Measurements from ENCODE around the gene BAIAP2. TPM values are rescaled to one million over a fixed set of nuclear protein-coding genes. Genes with fewer than 3 reads are reported as not detected.

BAIAP2 gene
- total and polyA plus RNA-seq, 12 donors = 3.1 to 33.4 (median 14.6) TPM

GRCh38 chr17:81021531-81022343 lies 13.2 kb upstream of the BAIAP2 start:
- Histone ChIP-seq H3K27me3 (no peaks in the 10 kb centered on the region), H3K4me3 (no peak overlapping the region), H3K36me3 (replicated peaks in 1 of 2) (no peaks in the 10 kb centered on the region), H3K27ac (peak overlapping the region in 2 of 5 donors; percentile 30 to 73), H3K4me1 (replicated peaks in 1 of 2) (peaks cover 5 to 18% of the 10 kb centered on the region in 2 donors), H3K9me3 (replicated peaks in 1 of 3) (no peaks in the 10 kb centered on the region)
- WGBS, 4 donors = 80 to 92% (median 87%) methylated on average over 18 to 19 of the region's 19 CpGs
- no peak for TF ChIP-seq POLR2A (IDR thresholded peaks at IDR 0.05)
- TF ChIP-seq, protein P1, sequence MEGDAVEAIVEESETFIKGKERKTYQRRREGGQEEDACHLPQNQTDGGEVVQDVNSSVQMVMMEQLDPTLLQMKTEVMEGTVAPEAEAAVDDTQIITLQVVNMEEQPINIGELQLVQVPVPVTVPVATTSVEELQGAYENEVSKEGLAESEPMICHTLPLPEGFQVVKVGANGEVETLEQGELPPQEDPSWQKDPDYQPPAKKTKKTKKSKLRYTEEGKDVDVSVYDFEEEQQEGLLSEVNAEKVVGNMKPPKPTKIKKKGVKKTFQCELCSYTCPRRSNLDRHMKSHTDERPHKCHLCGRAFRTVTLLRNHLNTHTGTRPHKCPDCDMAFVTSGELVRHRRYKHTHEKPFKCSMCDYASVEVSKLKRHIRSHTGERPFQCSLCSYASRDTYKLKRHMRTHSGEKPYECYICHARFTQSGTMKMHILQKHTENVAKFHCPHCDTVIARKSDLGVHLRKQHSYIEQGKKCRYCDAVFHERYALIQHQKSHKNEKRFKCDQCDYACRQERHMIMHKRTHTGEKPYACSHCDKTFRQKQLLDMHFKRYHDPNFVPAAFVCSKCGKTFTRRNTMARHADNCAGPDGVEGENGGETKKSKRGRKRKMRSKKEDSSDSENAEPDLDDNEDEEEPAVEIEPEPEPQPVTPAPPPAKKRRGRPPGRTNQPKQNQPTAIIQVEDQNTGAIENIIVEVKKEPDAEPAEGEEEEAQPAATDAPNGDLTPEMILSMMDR (IDR thresholded peaks at IDR 0.05) = no peak
- peak in 1 of 7 donors; percentile 8 for DNase-seq
- intact Hi-C loops (cut with DNase I) = loop anchor here (2.0 to 5.0 kb wide), 2 partner anchors 79 to 81 kb away; no protein-coding TSS in a partner anchor

GRCh38 chr17:81022344-81022676 lies 12.6 kb upstream of the BAIAP2 start:
- no peak for TF ChIP-seq POLR2A (IDR thresholded peaks at IDR 0.05)
- TF ChIP-seq, protein P1 (IDR thresholded peaks at IDR 0.05) = no peak
- Histone ChIP-seq H3K36me3 (replicated peaks in 1 of 2) (no peaks in the 10 kb centered on the region), H3K27me3 (peaks cover 4% of the 10 kb centered on the region), H3K4me3 (no peak overlapping the region), H3K9me3 (replicated peaks in 1 of 3) (no peaks in the 10 kb centered on the region), H3K27ac (no peak overlapping the region), H3K4me1 (replicated peaks in 1 of 2) (peaks cover 5 to 18% of the 10 kb centered on the region in 2 donors)
- intact Hi-C loops (cut with DNase I) = loop anchor here (2.0 to 5.0 kb wide), 2 partner anchors 78 to 80 kb away; no protein-coding TSS in a partner anchor
- no peak for DNase-seq
- WGBS, 4 donors = 63 to 96% (median 75%) methylated on average over 4 to 6 of the region's 6 CpGs

DNA sequence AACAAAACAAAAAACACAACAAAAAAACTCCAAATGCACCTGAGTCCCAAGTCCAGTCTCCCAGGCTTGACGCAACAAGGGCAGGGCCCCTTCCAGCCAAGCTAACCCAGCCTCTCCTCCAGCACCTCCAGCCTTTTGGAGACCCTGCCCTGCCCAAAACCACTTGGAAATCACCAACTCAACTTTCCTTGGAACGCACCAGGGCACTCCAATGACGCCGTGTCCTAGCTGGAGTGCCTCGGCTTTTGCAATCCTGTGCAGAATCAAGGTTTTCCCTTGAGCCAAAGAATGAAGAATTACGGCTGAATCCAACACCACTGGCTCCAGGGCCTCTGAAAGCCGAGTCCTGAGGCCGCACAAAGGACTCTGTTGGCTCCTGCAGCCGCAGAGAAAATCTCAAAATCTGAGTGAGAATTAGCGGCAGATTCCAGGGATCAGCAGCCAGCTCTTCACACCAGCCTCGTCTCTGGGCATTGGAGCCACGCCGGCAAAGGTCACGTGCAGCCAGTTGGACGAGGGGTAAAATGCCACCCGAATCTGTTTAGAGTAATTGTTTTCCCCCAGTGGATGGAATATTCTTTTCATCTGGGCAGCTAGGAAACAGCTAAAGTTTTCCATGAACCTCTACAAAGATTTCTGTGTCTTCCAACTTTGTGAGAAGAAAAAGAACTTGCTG lies 9.7 kb upstream of the BAIAP2 start:
- Histone ChIP-seq H3K9me3 (replicated peaks in 1 of 3) (no peaks in the 10 kb centered on the region), H3K4me3 (no peak overlapping the region), H3K27ac (no peak overlapping the region), H3K36me3 (replicated peaks in 1 of 2) (no peaks in the 10 kb centered on the region), H3K27me3 (peaks cover 17% of the 10 kb centered on the region), H3K4me1 (replicated peaks in 1 of 2) (peaks cover 5 to 11% of the 10 kb centered on the region in 2 donors)
- TF ChIP-seq, protein P1 (IDR thresholded peaks at IDR 0.05) = no peak
- TF ChIP-seq POLR2A (IDR thresholded peaks at IDR 0.05) = no peak
- peak in 2 of 7 donors; percentile 48 to 68 for DNase-seq
- WGBS, 4 donors = 59 to 70% (median 64%) methylated on average over 13 to 16 of the region's 16 CpGs
- intact Hi-C loops (cut with DNase I) = no loop called here

DNA sequence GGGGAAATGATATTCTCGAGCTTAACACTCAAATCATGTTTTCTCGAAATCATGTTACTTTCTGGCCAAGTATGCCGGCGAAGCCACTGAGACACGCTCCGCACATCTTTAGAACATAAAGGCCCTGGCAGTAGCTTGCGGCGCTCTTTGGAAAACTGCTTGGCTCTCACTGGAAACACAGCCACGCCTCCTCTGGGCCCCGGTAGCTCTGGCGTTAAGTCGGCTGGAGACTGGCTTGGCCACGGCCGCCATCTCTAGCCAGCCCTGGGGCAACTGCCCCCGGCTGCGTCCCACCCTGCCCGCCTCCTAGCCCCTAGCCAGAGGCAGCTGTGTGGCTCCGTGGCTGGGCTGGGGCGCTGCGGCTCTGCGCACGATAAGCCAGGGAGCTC lies 9.2 kb upstream of the BAIAP2 start:
- no peak overlapping the region for H3K4me3 ChIP-seq
- no peak overlapping the region for H3K27ac ChIP-seq
- WGBS, 4 donors = 82 to 92% (median 84%) methylated on average over 8 to 22 of the region's 22 CpGs
- H3K9me3 ChIP-seq (replicated peaks in 1 of 3) = no peaks in the 10 kb centered on the region
- no peaks in the 10 kb centered on the region for H3K36me3 ChIP-seq (replicated peaks in 1 of 2)
- peaks cover 5 to 9% of the 10 kb centered on the region in 2 donors for H3K4me1 ChIP-seq (replicated peaks in 1 of 2)
- DNase-seq = no peak
- intact Hi-C loops (cut with DNase I) = no loop called here
- peaks cover 17% of the 10 kb centered on the region for H3K27me3 ChIP-seq
- TF ChIP-seq, protein P1 (IDR thresholded peaks at IDR 0.05) = no peak
